Mesodermal cell (in vitro differentiated cells): ENCODE measurements around the gene BRPF3. TPM values are rescaled to one million over a fixed set of nuclear protein-coding genes. Genes with fewer than 3 reads are reported as not detected.
A peak's percentile ranks its signal among the peaks of the same experiment; 100 is the strongest.

Source experiments
- H3K27ac ChIP-seq: 2 replicates; pipeline ENCODE4 v1.7.0; 2013; ENCODE audit warnings: mild to moderate bottlenecking, low read depth, low read length, moderate library complexity; ENCODE audit not compliant: severe bottlenecking
- H3K36me3 ChIP-seq: 2 replicates; pipeline ENCODE4 v1.7.1; 2013; ENCODE audit warnings: mild to moderate bottlenecking, low read length, moderate library complexity; ENCODE audit not compliant: control insufficient read depth, insufficient read depth
- H3K4me1 ChIP-seq: one replicate; pipeline ENCODE4 v1.7.1; 2013; ENCODE audit warnings: mild to moderate bottlenecking, low read length; ENCODE audit not compliant: insufficient read depth, control insufficient read depth, poor library complexity, severe bottlenecking
- H3K4me3 ChIP-seq: 2 replicates; pipeline ENCODE4 v1.7.0; 2013; ENCODE audit warnings: low read length, control low read depth, mild to moderate bottlenecking; ENCODE audit not compliant: insufficient read depth, poor library complexity, severe bottlenecking; ENCODE audit errors: extremely low read depth
- H3K9me3 ChIP-seq: 2 replicates; pipeline ENCODE4 v1.7.1; 2013; ENCODE audit warnings: mild to moderate bottlenecking, low read length, moderate library complexity; ENCODE audit not compliant: control insufficient read depth
- WGBS, 2 experiments: methylation state at CpG; one replicate each; pipeline ENCODE4 v1.1.5; 2013; ENCODE audit warnings: missing lambda C conversion rate in 2 of 2; ENCODE audit not compliant: insufficient coverage in 2 of 2; 5-methylcytosine and 5-hydroxymethylcytosine counted together
- polyA plus RNA-seq, 2 experiments: library from polyadenylated mRNA; stranded (reverse); fragments of 50-300 nt; gene quantifications; one replicate each; pipeline ENCODE4 v1.2.3, GENCODE V29; 2013

Gene BRPF3
- polyA plus RNA-seq (2013, experiment 1 of 2): 29.0 TPM
- polyA plus RNA-seq (2013, experiment 2 of 2): 23.9 TPM

- H3K9me3 ChIP-seq: peaks cover 3% of the 10 kb centered on the region
- peaks cover 37% of the 10 kb centered on the region for H3K36me3 ChIP-seq
- H3K27ac ChIP-seq: peak within 1 kb of the TSS; percentile 98
- peak within 1 kb of the TSS; percentile 70 for H3K4me3 ChIP-seq
- H3K4me1 ChIP-seq: peaks cover 4% of the 10 kb centered on the region
- 1% methylated on average over 27 to 39 of the region's 79 CpGs for WGBS, 2 experiments
Observed at GRCh38 chr6:36196113-36196879, at the start of gene BRPF3. BRPF3 (plus strand) TSS chr6:36196744; CDS start chr6:36200323, 3,579 bp downstream.

DNA sequence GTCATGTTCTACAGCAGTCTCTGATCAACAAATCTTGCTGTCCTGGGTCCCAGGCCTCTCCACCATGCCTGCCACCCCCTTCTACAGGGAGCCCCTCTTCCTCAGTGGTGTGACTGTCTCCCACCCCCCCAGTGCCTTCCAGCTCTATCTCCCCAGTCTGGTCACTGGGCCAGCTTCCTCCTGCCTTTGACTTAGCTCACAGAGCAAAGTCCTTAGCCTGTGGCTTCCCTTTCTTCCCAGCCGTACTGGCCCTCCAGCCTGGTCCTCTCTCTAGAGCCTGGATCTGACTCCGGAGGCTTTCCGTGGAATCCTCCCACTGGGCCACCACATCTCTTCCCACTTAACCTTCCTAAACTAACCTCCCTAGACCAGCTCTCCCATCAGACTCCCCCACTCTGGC lies 49.2 kb upstream of the BRPF3 start:
- WGBS, 2 experiments: 86 to 94% methylated on average over 3 of the region's 3 CpGs
- H3K36me3 ChIP-seq: no peaks in the 10 kb centered on the region
- no peak overlapping the region for H3K27ac ChIP-seq
- no peaks in the 10 kb centered on the region for H3K9me3 ChIP-seq
- H3K4me3 ChIP-seq: no peak overlapping the region
- no peaks in the 10 kb centered on the region for H3K4me1 ChIP-seq

DNA sequence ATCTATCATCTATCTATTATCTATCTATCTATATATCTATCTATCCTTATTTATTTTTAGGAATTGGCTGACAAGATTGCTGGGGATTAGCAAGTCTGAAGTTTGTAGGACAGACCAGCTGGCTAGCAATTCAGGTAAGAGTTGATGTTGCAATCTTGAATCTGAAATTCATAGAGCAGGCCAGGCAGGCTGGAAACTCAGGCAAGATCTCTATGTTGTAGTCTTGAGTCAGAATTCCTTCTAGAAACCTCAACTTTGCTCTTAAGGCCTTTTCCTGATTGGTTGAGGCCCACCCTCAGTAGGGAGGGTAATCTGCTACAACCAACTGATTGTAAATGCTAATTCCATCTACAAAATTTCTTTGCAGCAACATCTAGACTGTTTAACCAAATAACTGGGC lies 47.1 kb upstream of the BRPF3 start:
- Histone ChIP-seq H3K4me3 (no peak overlapping the region), H3K27ac (no peak overlapping the region), H3K4me1 (no peaks in the 10 kb centered on the region), H3K36me3 (no peaks in the 10 kb centered on the region), H3K9me3 (no peaks in the 10 kb centered on the region)

DNA sequence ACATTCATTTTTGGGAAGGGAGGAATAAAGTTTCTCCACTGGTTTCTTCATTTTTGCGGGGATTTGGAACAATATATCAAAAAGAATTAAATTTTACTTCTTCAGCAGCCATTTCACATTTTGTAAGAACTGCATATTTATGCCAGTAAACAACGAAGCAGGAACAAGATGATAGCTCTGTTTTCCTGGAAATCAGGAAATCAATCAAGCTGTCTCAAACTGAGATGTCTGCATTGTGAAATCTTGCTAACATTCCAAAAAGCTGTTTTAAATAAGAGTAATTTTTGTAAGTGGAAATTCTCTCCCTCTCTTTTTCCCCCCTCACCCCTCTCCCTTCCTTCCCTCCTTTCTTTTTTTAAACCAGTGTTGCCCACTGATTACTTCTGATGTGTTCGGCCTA lies 46.3 kb upstream of the BRPF3 start:
- Histone ChIP-seq H3K36me3 (no peaks in the 10 kb centered on the region), H3K9me3 (no peaks in the 10 kb centered on the region), H3K27ac (no peak overlapping the region), H3K4me1 (no peaks in the 10 kb centered on the region), H3K4me3 (no peak overlapping the region)
- WGBS, 2 experiments: 83 to 90% methylated on average over 1 of the region's 3 CpGs

DNA sequence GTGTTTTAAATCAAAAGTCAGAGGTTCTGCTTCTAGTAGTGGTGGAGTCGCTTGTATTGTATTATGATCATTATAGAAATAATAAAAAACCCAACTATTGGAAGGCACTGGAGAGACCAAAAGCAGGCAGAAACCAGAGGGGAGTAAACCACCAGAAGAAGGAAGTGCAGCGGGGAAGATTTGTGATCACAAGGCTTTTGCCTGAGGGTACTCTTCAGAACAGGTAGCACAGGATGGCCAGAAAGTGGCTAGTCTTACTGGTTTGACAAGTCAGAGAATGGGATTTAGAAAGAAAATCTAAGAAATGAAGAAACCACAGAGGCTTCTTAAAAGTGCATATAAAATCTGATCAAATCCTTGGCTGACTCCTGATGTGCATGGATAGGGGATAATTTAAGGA lies 42.3 kb upstream of the BRPF3 start:
- H3K27ac ChIP-seq: no peak overlapping the region

GRCh38 chr6:36155662-36156061 lies 40.9 kb upstream of the BRPF3 start:
- Histone ChIP-seq H3K4me3 (no peak overlapping the region), H3K36me3 (no peaks in the 10 kb centered on the region), H3K9me3 (peaks cover 3% of the 10 kb centered on the region), H3K4me1 (no peaks in the 10 kb centered on the region), H3K27ac (no peak overlapping the region)
- no CpG with 5 or more reads among the region's 2 CpGs for WGBS, 2 experiments

More for the DNA sequence above, 42.3 kb upstream of the BRPF3 start:
- Histone ChIP-seq H3K9me3 (peaks cover 3% of the 10 kb centered on the region), H3K4me3 (no peak overlapping the region), H3K4me1 (no peaks in the 10 kb centered on the region), H3K36me3 (no peaks in the 10 kb centered on the region)
- 88 to 93% methylated on average over 1 of the region's 2 CpGs for WGBS, 2 experiments

GRCh38 chr6:36160147-36160760 lies 36.3 kb upstream of the BRPF3 start:
- no peaks in the 10 kb centered on the region for H3K4me1 ChIP-seq
- H3K4me3 ChIP-seq: no peak overlapping the region
- H3K36me3 ChIP-seq: no peaks in the 10 kb centered on the region
- H3K27ac ChIP-seq: no peak overlapping the region
- H3K9me3 ChIP-seq: peaks cover 3% of the 10 kb centered on the region
- WGBS, 2 experiments: 95% methylated on average over 4 of the region's 4 CpGs; no CpG with 5 or more reads in 1 of the 2 experiments

- H3K27ac ChIP-seq: no peak overlapping the region
- WGBS, 2 experiments: 100% methylated on average over 1 to 2 of the region's 2 CpGs
- no peak overlapping the region for H3K4me3 ChIP-seq
- H3K4me1 ChIP-seq: no peaks in the 10 kb centered on the region
- no peaks in the 10 kb centered on the region for H3K36me3 ChIP-seq
- H3K9me3 ChIP-seq: no peaks in the 10 kb centered on the region
Observed at GRCh38 chr6:36169023-36170007, 27.2 kb upstream of the BRPF3 start.

- Histone ChIP-seq H3K36me3 (no peaks in the 10 kb centered on the region), H3K4me3 (no peak overlapping the region), H3K4me1 (no peaks in the 10 kb centered on the region), H3K27ac (no peak overlapping the region), H3K9me3 (no peaks in the 10 kb centered on the region)
- no CpG with 5 or more reads among the region's 2 CpGs for whole genome bisulfite sequencing, 2 experiments
Observed at GRCh38 chr6:36170704-36171103, 25.8 kb upstream of the BRPF3 start.

- Histone ChIP-seq H3K36me3 (no peaks in the 10 kb centered on the region), H3K4me1 (no peaks in the 10 kb centered on the region), H3K9me3 (no peaks in the 10 kb centered on the region), H3K4me3 (no peak overlapping the region), H3K27ac (no peak overlapping the region)
- 100% methylated on average over 1 of the region's 2 CpGs; no CpG with 5 or more reads in 1 of the 2 experiments for WGBS, 2 experiments
Observed at GRCh38 chr6:36171573-36171972, 25.0 kb upstream of the BRPF3 start.
